IgD-negative memory B cell (primary cell): ENCODE results near the gene HOXA11. TPM values are rescaled to one million over a fixed set of nuclear protein-coding genes. Genes with fewer than 3 reads are reported as not detected.

Experiments used
- H3K27ac Mint-ChIP-seq, 3 donors: one replicate each; pipeline ENCODE4 v1.8.0; 2020 to 2022; ENCODE audit warnings: mild to moderate bottlenecking in 3 of 3, mixed read lengths in 3 of 3, moderate library complexity in 1 of 3
- H3K27me3 Mint-ChIP-seq: one replicate; pipeline ENCODE4 v1.8.0; 2021; ENCODE audit warnings: mixed read lengths
- H3K36me3 Mint-ChIP-seq: one replicate; pipeline ENCODE4 v1.8.0; 2020; ENCODE audit warnings: mild to moderate bottlenecking, mixed read lengths
- H3K4me1 Mint-ChIP-seq, 3 donors: one replicate each; pipeline ENCODE4 v1.8.0; 2020 to 2022; ENCODE audit warnings: mixed read lengths in 3 of 3, mild to moderate bottlenecking in 1 of 3
- H3K4me3 Mint-ChIP-seq, 4 donors: one replicate each; pipeline ENCODE4 v1.8.0; 2020 to 2022; ENCODE audit warnings: mild to moderate bottlenecking in 4 of 4, mixed read lengths in 4 of 4, moderate library complexity in 3 of 4
- H3K9me3 Mint-ChIP-seq, 3 donors: one replicate each; pipeline ENCODE4 v1.8.0; 2020 to 2021; ENCODE audit warnings: mixed read lengths in 3 of 3, mild to moderate bottlenecking in 1 of 3
- polyA plus RNA-seq: library from polyadenylated mRNA; unstranded; fragments of 300-500 nt; fragmentation: Illumina TruSeq; gene quantifications from one replicate; pipeline ENCODE4 v1.2.3, GENCODE V29; 2021

HOXA11 gene
- polyA plus RNA-seq: not detected

DNA sequence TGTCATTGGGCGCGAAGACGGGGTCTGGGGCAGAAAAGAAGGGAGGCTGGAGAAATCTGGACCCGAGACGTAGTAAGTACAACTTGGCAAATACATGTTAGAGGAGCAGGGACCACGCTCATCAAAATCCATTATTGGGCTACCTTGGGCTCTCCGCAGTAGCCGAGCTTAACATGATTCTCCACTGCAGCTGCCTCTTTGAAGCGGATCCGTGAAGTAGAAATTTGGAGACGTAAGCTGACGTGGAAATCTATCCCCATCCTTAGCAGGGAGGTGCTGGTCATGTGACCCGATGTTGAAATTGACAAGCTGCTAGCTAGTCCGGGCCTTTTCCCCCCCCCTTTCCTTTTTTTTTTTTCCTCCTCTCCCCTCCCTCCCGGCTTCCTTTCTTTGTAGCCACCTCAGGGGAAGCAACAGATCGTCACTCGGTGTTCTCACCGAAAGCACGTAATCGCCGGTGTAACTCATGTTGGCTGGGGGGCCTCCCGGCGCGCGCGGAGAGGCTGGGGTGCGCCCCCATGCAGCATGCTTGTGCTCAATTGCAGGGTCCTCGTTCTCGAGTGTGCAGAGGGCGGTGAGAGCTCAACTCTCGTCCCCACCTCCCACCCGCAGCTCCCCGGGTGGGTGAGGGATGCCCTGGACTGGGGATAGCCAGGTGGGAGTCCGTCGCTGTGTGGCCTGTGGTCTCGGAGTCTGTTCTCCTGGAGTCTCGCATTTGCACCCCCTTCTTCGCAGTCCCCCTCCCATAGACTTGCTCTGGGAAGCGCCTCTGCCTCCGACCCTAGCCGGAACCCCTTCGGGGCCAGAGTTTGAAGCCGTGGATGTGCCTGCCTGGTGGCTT lies at the start of gene HOXA11:
Gene HOXA11, minus strand, starts transcription at position 220 of the 841 bp plus-strand sequence. Its CDS starts 88 bp downstream, at position 132.
- Mint-ChIP-seq H3K4me1 (peaks cover 17 to 28% (median 19%) of the 10 kb centered on the region in 3 donors), H3K27ac (peak within 1 kb of the TSS; percentile 89 to 97 (median 94)), H3K27me3 (peaks cover 72% of the 10 kb centered on the region), H3K9me3 (peaks cover 0 to 6% (median 0%) of the 10 kb centered on the region in 3 donors), H3K4me3 (peak within 1 kb of the TSS; percentile 62 to 85 (median 74)), H3K36me3 (peaks cover 3% of the 10 kb centered on the region)

- Mint-ChIP-seq H3K36me3 (no peaks in the 10 kb centered on the region), H3K27me3 (peaks cover 32% of the 10 kb centered on the region), H3K4me3 (no peak overlapping the region), H3K4me1 (no peaks in the 10 kb centered on the region), H3K9me3 (no peaks in the 10 kb centered on the region), H3K27ac (no peak overlapping the region)
Observed at GRCh38 chr7:27229448-27229847, 44.4 kb upstream of the HOXA11 start.

- Mint-ChIP-seq H3K36me3 (no peaks in the 10 kb centered on the region), H3K4me3 (no peak overlapping the region), H3K27ac (peak overlapping the region in 1 of 3 donors; percentile 24), H3K4me1 (no peaks in the 10 kb centered on the region), H3K9me3 (peaks cover 0 to 2% (median 0%) of the 10 kb centered on the region in 3 donors), H3K27me3 (peaks cover 51% of the 10 kb centered on the region)
Observed at GRCh38 chr7:27224983-27225934, 40.2 kb upstream of the HOXA11 start.

GRCh38 chr7:27223941-27224575 lies 39.0 kb upstream of the HOXA11 start:
- peaks cover 61% of the 10 kb centered on the region for H3K27me3 Mint-ChIP-seq
- peaks cover under 1% of the 10 kb centered on the region for H3K36me3 Mint-ChIP-seq
- H3K4me3 Mint-ChIP-seq: no peak overlapping the region

DNA sequence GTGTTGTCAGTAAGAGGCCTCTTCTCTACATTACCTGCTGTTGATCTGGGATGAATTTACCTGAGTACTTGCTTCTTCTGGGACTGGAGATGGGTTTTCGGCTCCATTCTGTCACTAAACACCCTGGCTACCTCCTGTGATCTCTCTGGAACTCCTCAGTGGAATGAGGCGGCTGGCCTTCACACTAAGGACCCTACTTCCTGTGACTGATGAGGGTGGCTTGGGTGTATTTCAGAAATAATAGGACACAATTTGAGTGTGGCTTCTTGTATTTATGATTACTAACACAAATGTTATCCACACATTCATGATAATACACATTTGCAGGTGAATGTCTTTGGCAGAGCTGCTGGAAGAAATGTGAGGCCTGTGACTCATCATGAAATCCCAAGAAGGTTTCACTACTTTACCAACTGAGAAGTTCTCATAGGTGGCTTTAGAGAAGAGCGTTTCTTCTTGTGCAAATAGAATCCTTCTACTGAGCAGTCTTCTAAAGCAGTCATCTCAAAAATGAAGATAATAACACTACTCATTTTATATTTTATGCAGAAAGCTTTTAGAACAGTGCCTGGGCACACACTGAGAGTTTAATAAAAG lies 36.3 kb upstream of the HOXA11 start:
- Mint-ChIP-seq H3K36me3 (peaks cover 2% of the 10 kb centered on the region), H3K27ac (no peak overlapping the region), H3K27me3 (peaks cover 61% of the 10 kb centered on the region)

More at GRCh38 chr7:27223941-27224575, 39.0 kb upstream of the HOXA11 start:
- Mint-ChIP-seq H3K27ac (no peak overlapping the region), H3K9me3 (peaks cover 0 to 2% (median 0%) of the 10 kb centered on the region in 3 donors), H3K4me1 (peaks cover 0 to 5% (median 3%) of the 10 kb centered on the region in 3 donors)

DNA sequence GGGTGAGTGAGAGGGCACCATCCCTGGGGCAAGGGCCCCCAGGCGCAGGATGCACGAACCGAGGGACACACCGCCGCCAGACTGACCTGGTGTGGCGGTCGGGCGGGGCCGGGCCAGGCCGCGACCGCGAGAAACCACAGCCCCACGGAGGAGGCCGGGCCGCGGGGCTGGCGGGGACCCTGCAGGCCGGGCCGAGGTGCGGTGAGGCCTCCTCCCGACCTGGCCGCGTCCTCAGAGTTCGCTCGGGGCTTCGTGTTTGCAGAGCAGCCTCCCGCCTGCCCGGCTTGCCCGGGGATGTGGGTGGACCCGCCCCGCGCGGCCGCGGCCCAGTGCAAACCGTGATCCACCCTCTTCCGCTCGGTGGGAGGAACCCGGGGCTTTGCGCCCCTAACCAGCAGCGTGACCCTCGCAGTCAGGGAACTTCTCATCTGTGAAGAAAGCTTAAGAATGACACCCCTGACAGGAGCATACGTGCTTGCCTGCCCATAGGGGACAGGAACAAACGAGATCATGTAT lies 35.5 kb upstream of the HOXA11 start:
- Mint-ChIP-seq H3K4me1 (peaks cover 0 to 5% (median 5%) of the 10 kb centered on the region in 3 donors), H3K4me3 (peak overlapping the region in 1 of 4 donors; percentile 10), H3K27me3 (peaks cover 63% of the 10 kb centered on the region), H3K36me3 (peaks cover 2% of the 10 kb centered on the region), H3K9me3 (peaks cover 0 to 2% (median 0%) of the 10 kb centered on the region in 3 donors), H3K27ac (no peak overlapping the region)

More for the DNA sequence above, 36.3 kb upstream of the HOXA11 start:
- Mint-ChIP-seq H3K4me3 (peak overlapping the region in 2 of 4 donors; percentile 10 to 42), H3K4me1 (peaks cover 0 to 5% (median 5%) of the 10 kb centered on the region in 3 donors), H3K9me3 (peaks cover 0 to 2% (median 0%) of the 10 kb centered on the region in 3 donors)

GRCh38 chr7:27219821-27220220 lies 34.8 kb upstream of the HOXA11 start:
- peaks cover 0 to 2% (median 0%) of the 10 kb centered on the region in 3 donors for H3K9me3 Mint-ChIP-seq
- no peak overlapping the region for H3K27ac Mint-ChIP-seq
- peaks cover 2% of the 10 kb centered on the region for H3K36me3 Mint-ChIP-seq
- H3K4me1 Mint-ChIP-seq: peaks cover 0 to 5% (median 5%) of the 10 kb centered on the region in 3 donors
- peak overlapping the region in 1 of 4 donors; percentile 81 for H3K4me3 Mint-ChIP-seq
- peaks cover 63% of the 10 kb centered on the region for H3K27me3 Mint-ChIP-seq

DNA sequence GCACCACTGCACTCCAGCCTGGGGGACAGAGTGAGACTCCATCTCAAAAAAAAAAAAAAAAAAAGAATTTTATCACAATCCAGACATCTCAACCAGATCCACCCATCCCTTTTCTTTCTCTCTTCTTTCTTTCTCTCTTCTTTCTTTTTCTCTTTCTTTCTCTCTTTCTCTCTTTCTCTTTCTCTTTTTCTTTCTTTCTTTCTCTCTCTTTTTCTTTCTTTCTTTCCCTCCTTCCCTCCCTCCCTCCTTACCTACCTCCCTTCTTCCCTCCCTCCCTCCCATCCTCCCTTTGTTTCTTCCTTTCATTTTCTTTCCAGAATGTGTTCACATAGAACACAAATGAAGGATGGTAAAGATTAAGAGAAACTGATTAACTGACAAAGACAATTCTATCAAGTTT lies 32.9 kb upstream of the HOXA11 start:
- peaks cover 0 to 2% (median 0%) of the 10 kb centered on the region in 3 donors for H3K9me3 Mint-ChIP-seq
- peaks cover 2% of the 10 kb centered on the region for H3K36me3 Mint-ChIP-seq
- H3K27me3 Mint-ChIP-seq: peaks cover 67% of the 10 kb centered on the region
- peaks cover 0 to 5% (median 5%) of the 10 kb centered on the region in 3 donors for H3K4me1 Mint-ChIP-seq
- no peak overlapping the region for H3K27ac Mint-ChIP-seq
- H3K4me3 Mint-ChIP-seq: no peak overlapping the region

GRCh38 chr7:27215356-27215755 lies 30.3 kb upstream of the HOXA11 start:
- Mint-ChIP-seq H3K4me1 (peaks cover 7 to 9% (median 8%) of the 10 kb centered on the region in 3 donors), H3K36me3 (peaks cover 2% of the 10 kb centered on the region), H3K9me3 (no peaks in the 10 kb centered on the region), H3K27me3 (peaks cover 70% of the 10 kb centered on the region), H3K27ac (peak overlapping the region in 1 of 3 donors; percentile 53), H3K4me3 (peak overlapping the region in 1 of 4 donors; percentile 66)

DNA sequence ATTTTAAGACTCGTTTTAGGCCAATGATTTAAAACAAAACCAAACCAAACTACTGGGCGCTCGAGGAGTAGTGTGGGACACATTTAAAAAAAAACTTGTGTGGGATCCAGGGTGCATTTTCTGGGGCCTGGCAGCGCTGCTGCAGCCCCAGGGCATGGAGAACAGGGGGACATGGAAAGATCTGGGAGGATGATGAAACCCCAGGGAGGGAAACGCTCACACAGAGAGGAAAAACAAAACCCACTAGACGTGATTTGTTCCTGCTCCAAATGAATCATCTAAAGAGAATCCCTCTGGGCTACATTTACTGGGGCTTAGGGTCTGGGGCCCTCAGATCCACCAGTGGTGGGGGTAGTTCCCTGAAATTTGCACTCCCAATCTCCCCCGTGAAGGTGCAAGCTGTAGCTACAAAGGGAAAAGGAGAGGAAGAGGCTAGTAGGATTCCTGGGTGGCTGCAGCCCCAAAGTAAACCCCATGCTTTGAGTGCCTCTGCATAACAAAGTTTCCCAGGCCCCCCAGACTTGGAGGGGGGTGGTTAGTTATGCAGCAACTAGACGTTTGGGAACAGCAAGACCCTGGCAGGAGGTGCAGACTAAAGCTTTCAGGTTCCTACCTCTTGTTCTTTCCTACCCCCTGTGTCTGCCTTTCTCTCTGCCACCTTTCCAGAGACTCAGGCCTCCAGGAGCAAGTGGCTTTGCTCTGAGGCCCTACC lies 29.4 kb upstream of the HOXA11 start:
- Mint-ChIP-seq H3K36me3 (peaks cover 2% of the 10 kb centered on the region), H3K4me3 (peak overlapping the region in 1 of 4 donors; percentile 30), H3K4me1 (peaks cover 5 to 10% (median 6%) of the 10 kb centered on the region in 3 donors), H3K9me3 (no peaks in the 10 kb centered on the region), H3K27ac (no peak overlapping the region), H3K27me3 (peaks cover 70% of the 10 kb centered on the region)

DNA sequence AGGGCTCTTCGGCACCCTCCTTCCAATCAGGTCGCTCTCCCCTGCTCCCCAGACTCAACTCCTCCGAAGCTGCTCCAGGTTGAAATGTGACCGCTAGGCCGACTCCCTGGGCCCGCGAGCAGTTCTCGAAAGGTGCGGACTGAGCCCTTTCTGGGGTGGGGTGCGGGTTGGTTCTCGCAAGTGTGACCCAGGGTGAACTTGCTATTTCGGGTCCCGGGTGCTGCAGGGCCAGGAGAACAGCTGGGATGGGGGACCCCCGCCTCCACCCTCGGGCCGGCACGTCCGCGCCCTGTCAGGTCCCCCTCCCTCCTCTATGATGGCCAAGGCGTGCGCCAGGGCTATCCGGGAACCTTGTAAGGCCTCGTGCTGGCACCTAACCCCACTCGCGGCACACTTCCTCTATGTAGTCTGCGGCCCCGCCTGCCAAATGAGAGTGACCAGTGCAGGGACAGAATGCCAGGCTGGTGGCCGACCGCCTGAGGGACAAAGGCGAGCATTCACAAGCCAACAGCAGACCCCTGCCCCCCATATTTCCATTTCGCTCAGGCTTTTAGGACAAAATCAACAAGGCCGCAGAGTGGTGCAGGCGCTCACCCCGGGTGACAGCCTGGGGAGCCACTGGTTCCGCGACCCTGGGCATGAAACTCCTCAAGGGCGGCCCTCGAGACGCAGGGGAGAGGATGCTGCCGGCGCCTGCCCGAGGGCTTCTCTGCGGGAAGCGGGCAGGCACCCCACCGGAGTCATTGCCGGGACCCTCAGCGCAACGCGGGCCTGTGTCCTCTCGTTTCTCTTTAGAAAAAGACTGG lies 28.6 kb upstream of the HOXA11 start:
- Mint-ChIP-seq H3K36me3 (no peaks in the 10 kb centered on the region), H3K4me3 (peak overlapping the region in 2 of 4 donors; percentile 17 to 76), H3K27me3 (peaks cover 68% of the 10 kb centered on the region), H3K4me1 (peaks cover 4 to 10% (median 6%) of the 10 kb centered on the region in 3 donors), H3K9me3 (no peaks in the 10 kb centered on the region), H3K27ac (peak overlapping the region in 2 of 3 donors; percentile 5 to 80)

DNA sequence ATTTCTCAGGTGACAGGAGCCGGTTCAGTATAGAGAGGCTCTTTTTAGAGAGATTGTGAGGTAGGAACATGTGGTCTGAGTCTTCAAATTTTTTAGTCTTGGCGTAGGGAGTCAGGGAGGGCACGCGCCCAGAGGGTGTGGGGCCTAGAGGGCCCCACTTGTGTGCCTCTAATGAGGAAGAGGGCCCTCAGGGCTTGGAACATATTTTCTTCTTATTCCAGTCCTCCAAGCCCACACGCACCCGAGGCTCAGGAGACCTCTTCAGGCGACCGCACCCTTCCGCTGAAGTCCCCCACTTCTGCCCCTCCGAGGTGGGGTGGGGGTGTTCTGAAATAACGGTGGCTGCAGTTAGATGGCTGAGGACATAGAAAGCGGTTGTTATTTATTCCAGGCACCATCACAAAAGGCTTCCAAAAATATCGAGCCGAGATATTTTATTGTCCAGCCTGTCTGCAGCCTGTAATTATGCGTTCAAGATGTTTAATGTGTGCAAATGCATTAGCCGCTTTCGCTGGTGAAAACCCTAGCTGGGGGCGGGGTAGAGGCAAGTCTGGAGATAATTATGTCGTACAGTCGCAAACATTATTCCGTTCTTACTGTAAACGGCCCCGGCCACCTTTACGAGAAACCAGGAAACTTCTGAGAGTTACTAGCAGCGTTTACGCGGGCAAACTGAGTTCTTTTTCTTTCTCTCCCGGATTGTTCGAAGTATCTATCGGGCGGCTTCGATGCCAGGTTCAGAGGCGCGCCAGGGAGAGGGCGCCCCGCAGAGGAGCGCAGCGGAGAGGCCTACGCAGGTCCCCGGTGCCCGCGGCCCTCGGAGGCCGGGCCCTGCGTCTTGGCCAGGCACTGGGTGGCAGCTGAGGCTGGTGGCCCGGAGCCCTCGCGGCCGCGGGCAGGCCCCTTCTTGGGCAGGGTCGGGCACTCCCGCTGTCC lies 27.7 kb upstream of the HOXA11 start:
- Mint-ChIP-seq H3K4me3 (peak overlapping the region in 1 of 4 donors; percentile 84), H3K4me1 (peaks cover 4 to 10% (median 6%) of the 10 kb centered on the region in 3 donors), H3K9me3 (no peaks in the 10 kb centered on the region), H3K27ac (no peak overlapping the region), H3K27me3 (peaks cover 72% of the 10 kb centered on the region), H3K36me3 (no peaks in the 10 kb centered on the region)
